GM19455 (cell line): ENCODE data around the gene CCDC172.

ENCODE experiments used
- ATAC-seq: cut with Tn5 transposase; IDR thresholded peaks from one replicate; pipeline ENCODE4 v1.9.1; 2021; ENCODE audit not compliant: unreplicated experiment

Gene CCDC172

GRCh38 chr10:116324227-116324950 lies at the start of gene CCDC172:
Gene CCDC172, plus strand, starts transcription at chr10:116324448. Its CDS starts 564 bp downstream, at chr10:116325012.
- ATAC-seq = no peak

GRCh38 chr10:116276981-116277380 lies 47.3 kb upstream of the CCDC172 start:
- ATAC-seq = no peak

GRCh38 chr10:116278846-116279245 lies 45.4 kb upstream of the CCDC172 start:
- ATAC-seq = no peak

- no peak for ATAC-seq
Observed at GRCh38 chr10:116281775-116282174, 42.5 kb upstream of the CCDC172 start.

- no peak for ATAC-seq
Observed at GRCh38 chr10:116286626-116287200, 37.5 kb upstream of the CCDC172 start.

- no peak for ATAC-seq
Observed at GRCh38 chr10:116287906-116288501, 36.2 kb upstream of the CCDC172 start.

- ATAC-seq = no peak
Observed at GRCh38 chr10:116289652-116290051, 34.6 kb upstream of the CCDC172 start.

- no peak for ATAC-seq
Observed at GRCh38 chr10:116292493-116292892, 31.8 kb upstream of the CCDC172 start.

- no peak for ATAC-seq
Observed at GRCh38 chr10:116296291-116296721, 27.9 kb upstream of the CCDC172 start.

GRCh38 chr10:116298586-116298985 lies 25.7 kb upstream of the CCDC172 start:
- no peak for ATAC-seq

- ATAC-seq = no peak
Observed at GRCh38 chr10:116300542-116300941, 23.7 kb upstream of the CCDC172 start.

- ATAC-seq = no peak
Observed at GRCh38 chr10:116304923-116305322, 19.3 kb upstream of the CCDC172 start.

GRCh38 chr10:116306847-116307246 lies 17.4 kb upstream of the CCDC172 start:
- no peak for ATAC-seq

- no peak for ATAC-seq
Observed at GRCh38 chr10:116307455-116307854, 16.8 kb upstream of the CCDC172 start.

- no peak for ATAC-seq
Observed at GRCh38 chr10:116311016-116311415, 13.2 kb upstream of the CCDC172 start.

- ATAC-seq = no peak
Observed at GRCh38 chr10:116311706-116312490, 12.3 kb upstream of the CCDC172 start.

- no peak for ATAC-seq
Observed at GRCh38 chr10:116312548-116312947, 11.7 kb upstream of the CCDC172 start.

- no peak for ATAC-seq
Observed at GRCh38 chr10:116316503-116316902, 7.7 kb upstream of the CCDC172 start.

GRCh38 chr10:116324951-116325635 lies 845 bp downstream of the CCDC172 start:
- ATAC-seq = no peak

- ATAC-seq = no peak
Observed at GRCh38 chr10:116325987-116326386, 1.7 kb downstream of the CCDC172 start.

- no peak for ATAC-seq
Observed at GRCh38 chr10:116329153-116329552, 4.9 kb downstream of the CCDC172 start.
